BE2C (cell line): ENCODE results near the gene PAF1.
A peak's percentile ranks its signal among the peaks of the same experiment; 100 is the strongest.
"Not testable (repeated sequence)": the region's sequence is repeated elsewhere in the genome, so short reads cannot be mapped to it uniquely, and the experiment has no call there.

Experiments used
- DNase-seq: peaks from one replicate; pipeline ENCODE4 v3.0.0-alpha.2; 2020
- H3K27me3 ChIP-seq: fragments of 250-450 bp; sonication (Bioruptor Pico); 2 replicates; pipeline ENCODE4 v1.5.1; 2020; ENCODE audit warnings: mild to moderate bottlenecking
- H3K36me3 ChIP-seq: fragments of 250-450 bp; sonication (Bioruptor Pico); 2 replicates; pipeline ENCODE4 v1.5.1; 2020; ENCODE audit warnings: mild to moderate bottlenecking
- H3K4me1 ChIP-seq: fragments of 250-450 bp; sonication (Bioruptor Pico); 2 replicates; pipeline ENCODE4 v1.5.1; 2020
- H3K4me3 ChIP-seq: 2 replicates; pipeline ENCODE4 v1.5.1; 2011; ENCODE audit warnings: low read depth, low read length
- H3K9me3 ChIP-seq: fragments of 250-450 bp; sonication (Bioruptor Pico); 2 replicates; pipeline ENCODE4 v1.5.1; 2020
- CTCF ChIP-seq: IDR thresholded peaks from 2 replicates; pipeline ENCODE4 v1.5.1; 2012; ENCODE audit warnings: mild to moderate bottlenecking, low read depth, low read length

The PAF1 gene

DNA sequence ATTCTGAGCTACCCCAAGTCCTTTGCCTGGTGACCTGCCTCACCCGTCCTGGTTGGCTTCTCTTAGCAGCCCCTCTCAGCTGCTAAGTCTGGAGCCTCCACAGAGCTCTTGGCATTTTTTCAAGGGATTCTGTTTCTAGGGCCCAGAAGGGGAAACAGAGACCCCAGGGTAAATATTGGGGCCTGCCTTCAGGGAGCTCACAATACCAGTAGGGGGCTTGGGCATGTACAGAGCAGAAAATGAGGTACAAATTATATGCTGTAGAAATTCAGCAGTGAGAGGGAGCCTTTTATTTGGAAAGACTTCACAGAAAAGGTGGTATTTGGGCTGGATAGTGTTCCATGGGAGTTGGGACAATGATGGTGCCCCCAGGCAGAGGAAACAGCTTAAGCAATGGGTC, 45.0 kb downstream of the PAF1 start:
- no peaks in the 10 kb centered on the region for H3K9me3 ChIP-seq
- H3K27me3 ChIP-seq = no peaks in the 10 kb centered on the region
- H3K36me3 ChIP-seq = peaks cover 19% of the 10 kb centered on the region
- DNase-seq = no peak
- no peaks in the 10 kb centered on the region for H3K4me1 ChIP-seq
- TF ChIP-seq CTCF = no peak; the same call in 1 of the 2 replicates
- H3K4me3 ChIP-seq = no peak overlapping the region

- peak overlapping the region; percentile 74 for H3K4me3 ChIP-seq
- no peaks in the 10 kb centered on the region for H3K27me3 ChIP-seq
- H3K4me1 ChIP-seq = no peaks in the 10 kb centered on the region
- no peak for DNase-seq
- no peaks in the 10 kb centered on the region for H3K9me3 ChIP-seq
- H3K36me3 ChIP-seq = peaks cover 9% of the 10 kb centered on the region; the same call in 1 of the 2 replicates
- no peak for TF ChIP-seq CTCF
These were observed 48.1 kb downstream of the PAF1 start for GRCh38 chr19:39342647-39343305.

DNA sequence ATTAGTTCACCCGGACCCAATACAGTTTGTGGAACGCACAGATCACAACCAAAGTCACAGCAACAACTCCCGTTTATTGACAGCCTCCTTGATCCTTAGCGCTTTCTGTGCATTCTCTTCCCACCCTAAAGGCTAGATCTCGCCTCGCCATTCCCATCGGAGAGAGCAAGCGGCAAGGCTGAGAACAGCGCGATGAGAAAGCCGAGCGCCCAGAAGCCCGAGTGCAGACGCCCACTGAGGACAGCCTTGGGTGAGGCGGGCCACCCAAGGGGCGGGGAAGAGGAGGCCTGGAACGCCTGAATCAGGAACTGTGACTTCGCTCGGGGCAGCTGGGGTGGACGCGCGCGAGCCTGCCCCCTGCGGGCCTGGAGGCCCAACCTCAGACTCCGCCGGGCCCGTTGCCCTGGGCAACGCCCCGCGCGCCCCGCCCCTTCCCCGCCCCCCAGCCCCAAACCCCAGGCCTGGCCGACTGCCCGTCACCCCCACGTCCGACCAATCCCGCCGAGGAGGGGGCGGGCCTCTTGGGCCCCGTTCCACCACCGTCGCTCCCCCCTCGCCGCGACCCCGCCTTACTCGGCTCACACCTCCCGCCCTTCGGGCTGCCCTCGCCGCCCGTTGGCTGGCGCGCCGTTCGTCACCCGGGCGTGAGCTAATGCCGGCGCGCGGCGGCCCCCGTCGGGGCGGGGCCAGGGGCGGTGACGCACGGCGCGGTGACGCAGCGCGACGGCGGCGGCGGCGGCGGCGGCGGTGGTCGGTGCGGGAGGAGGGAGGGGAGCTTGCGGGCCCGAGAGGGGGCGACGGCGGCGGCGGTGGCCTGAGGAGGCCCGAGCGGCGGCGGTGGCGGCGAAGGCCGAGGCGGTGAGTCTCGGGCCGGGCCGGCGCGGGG, 48.9 kb downstream of the PAF1 start, which contains the start of gene SAMD4B:
Gene SAMD4B (plus strand): TSS at position 703 of the 886 bp plus-strand sequence. CDS start 14,473 bp downstream, outside the sequence.
- TF ChIP-seq CTCF = peak; percentile 56
- Histone ChIP-seq H3K27me3 (no peaks in the 10 kb centered on the region), H3K4me1 (no peaks in the 10 kb centered on the region), H3K9me3 (no peaks in the 10 kb centered on the region), H3K36me3 (peaks cover 9% of the 10 kb centered on the region; the same call in 1 of the 2 replicates), H3K4me3 (peak within 1 kb of the TSS; percentile 98)
- peak; percentile 100 for DNase-seq

- peaks cover 7% of the 10 kb centered on the region; the same call in 1 of the 2 replicates for H3K36me3 ChIP-seq
- TF ChIP-seq CTCF = no peak
- H3K9me3 ChIP-seq = no peaks in the 10 kb centered on the region
- H3K27me3 ChIP-seq = no peaks in the 10 kb centered on the region
- H3K4me3 ChIP-seq = peak overlapping the region; percentile 98
- peak; percentile 22 for DNase-seq
- H3K4me1 ChIP-seq = no peaks in the 10 kb centered on the region
These were observed 49.7 kb downstream of the PAF1 start for GRCh38 chr19:39341129-39341718.

DNA sequence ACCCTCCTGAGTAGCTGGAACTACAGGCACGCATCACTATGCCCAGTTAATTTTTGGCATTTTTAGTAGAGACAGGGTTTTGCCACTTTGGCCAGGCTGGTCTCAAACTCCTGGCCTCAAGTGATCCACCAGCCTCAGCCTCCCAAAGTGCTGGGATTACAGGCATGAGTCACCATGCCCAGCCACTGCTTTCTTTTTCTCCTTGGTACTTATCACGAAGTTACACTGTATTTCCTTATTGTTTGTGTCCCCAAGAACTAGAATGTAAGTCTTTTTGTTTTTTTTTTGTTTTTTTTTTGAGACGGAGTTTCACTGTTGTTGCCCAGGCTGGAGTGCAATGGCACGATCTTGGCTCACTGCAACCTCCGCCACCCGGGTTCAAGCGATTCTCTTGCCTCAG, 50.8 kb downstream of the PAF1 start:
- not testable (repeated sequence) for H3K9me3 ChIP-seq, H3K27me3 ChIP-seq, H3K4me1 ChIP-seq, DNase-seq, H3K4me3 ChIP-seq, H3K36me3 ChIP-seq

- no peak for TF ChIP-seq CTCF
- Histone ChIP-seq H3K4me1 (no peaks in the 10 kb centered on the region), H3K27me3 (no peaks in the 10 kb centered on the region), H3K36me3 (no peaks in the 10 kb centered on the region), H3K9me3 (no peaks in the 10 kb centered on the region), H3K4me3 (no peak overlapping the region)
- DNase-seq = no peak
These were observed 51.2 kb downstream of the PAF1 start for GRCh38 chr19:39339674-39340073.
